CD4-positive, CD25-positive, alpha-beta regulatory T cell (primary cell): Measurements from ENCODE around the gene TNFSF8. TPM values are rescaled to one million over a fixed set of nuclear protein-coding genes. Genes with fewer than 3 reads are reported as not detected.
A peak's percentile ranks its signal among the peaks of the same experiment; 100 is the strongest.

Experiments
- ATAC-seq, 2 donors: fragments of 150-1000 bp; cut with Tn5 transposase; one replicate each; pipeline ENCODE4 v1.10.0; 2021; ENCODE audit warnings: low read depth in 2 of 2, moderate number of reproducible peaks in 2 of 2, moderate library complexity in 1 of 2
- DNase-seq, 3 donors: peaks; one replicate each; pipeline versions ENCODE4 v3.0.0 to v3.0.0-alpha.2; 2012 to 2022; ENCODE audit warnings: mixed read lengths in 1 of 3
- H3K27ac ChIP-seq: one replicate; pipeline ENCODE4 v1.7.0; 2013; ENCODE audit warnings: mild to moderate bottlenecking, low read length; ENCODE audit not compliant: insufficient read depth, poor library complexity, severe bottlenecking
- H3K27me3 ChIP-seq: one replicate; pipeline ENCODE4 v1.7.0; 2013; ENCODE audit warnings: low read length; ENCODE audit not compliant: control insufficient read depth, insufficient read depth
- H3K36me3 ChIP-seq: one replicate; pipeline ENCODE4 v1.7.0; 2013; ENCODE audit warnings: mild to moderate bottlenecking, low read length, moderate library complexity; ENCODE audit not compliant: control insufficient read depth, insufficient read depth
- H3K4me1 ChIP-seq: 2 replicates; pipeline ENCODE4 v1.7.0; 2013; ENCODE audit warnings: mild to moderate bottlenecking, low read length; ENCODE audit not compliant: insufficient read depth, control insufficient read depth, poor library complexity, severe bottlenecking
- H3K4me3 ChIP-seq: one replicate; pipeline ENCODE4 v1.7.0; 2013; ENCODE audit warnings: low read depth, mild to moderate bottlenecking, low read length, moderate library complexity
- H3K9me3 ChIP-seq, 2 experiments: 1 replicate in 1 of 2; 2 replicates in 1 of 2; pipeline ENCODE4 v1.7.0; 2013; ENCODE audit warnings: low read length in 2 of 2, mild to moderate bottlenecking in 1 of 2, moderate library complexity in 1 of 2; ENCODE audit not compliant: control insufficient read depth in 2 of 2
- H3K27ac Mint-ChIP-seq, 3 donors: one replicate each; pipeline ENCODE4 v1.8.0; 2020 to 2022; ENCODE audit warnings: mild to moderate bottlenecking in 3 of 3, mixed read lengths in 3 of 3, moderate library complexity in 2 of 3
- H3K27me3 Mint-ChIP-seq: one replicate; pipeline ENCODE4 v1.8.0; 2022; ENCODE audit warnings: mild to moderate bottlenecking, mixed read lengths
- H3K36me3 Mint-ChIP-seq: one replicate; pipeline ENCODE4 v1.8.0; 2020; ENCODE audit warnings: mixed read lengths
- H3K4me1 Mint-ChIP-seq, 4 donors: one replicate each; pipeline ENCODE4 v1.8.0; 2020 to 2022; ENCODE audit warnings: mixed read lengths in 4 of 4, mild to moderate bottlenecking in 1 of 4
- H3K4me3 Mint-ChIP-seq, 4 donors: one replicate each; pipeline ENCODE4 v1.8.0; 2020 to 2022; ENCODE audit warnings: mild to moderate bottlenecking in 4 of 4, mixed read lengths in 4 of 4, moderate library complexity in 3 of 4
- H3K9me3 Mint-ChIP-seq, 7 donors: one replicate each; pipeline ENCODE4 v1.8.0; 2020 to 2022; ENCODE audit warnings: mixed read lengths in 7 of 7, mild to moderate bottlenecking in 3 of 7, moderate library complexity in 2 of 7
- polyA plus RNA-seq, 4 donors: library from polyadenylated mRNA; unstranded; fragments of 300-500 nt; fragmentation: Illumina TruSeq; gene quantifications; one replicate each; pipeline ENCODE4 v1.2.3, GENCODE V29; 2021
- total RNA-seq: library from RNA; stranded (reverse); gene quantifications from one replicate; pipeline ENCODE4 v1.2.3, GENCODE V29; 2022

TNFSF8 gene
- total and polyA plus RNA-seq, 5 donors from 2014 or later, result 31.4 to 78.1 (median 47.3) TPM

GRCh38 chr9:114895521-114895991 is 34.8 kb downstream of the TNFSF8 start:
- H3K9me3 ChIP-seq, result no peaks in the 10 kb centered on the region
- peak overlapping the region in 2 of 4 donors; percentile 7 to 14 for H3K4me3 Mint-ChIP-seq
- no peak for ATAC-seq
- peak overlapping the region in 2 of 3 donors; percentile 59 to 71 for H3K27ac Mint-ChIP-seq
- H3K9me3 Mint-ChIP-seq, result peaks cover 0 to 5% (median 0%) of the 10 kb centered on the region in 7 donors
- H3K4me1 ChIP-seq, result peaks cover 60% of the 10 kb centered on the region
- peaks cover 27 to 41% (median 30%) of the 10 kb centered on the region in 4 donors for H3K4me1 Mint-ChIP-seq
- no peak for DNase-seq
- H3K36me3 ChIP-seq, result no peaks in the 10 kb centered on the region
- peaks cover 19% of the 10 kb centered on the region for H3K36me3 Mint-ChIP-seq
- no peaks in the 10 kb centered on the region for H3K27me3 Mint-ChIP-seq
- H3K27me3 ChIP-seq, result no peaks in the 10 kb centered on the region
- H3K4me3 ChIP-seq, result no peak overlapping the region
- no peak overlapping the region for H3K27ac ChIP-seq

DNA sequence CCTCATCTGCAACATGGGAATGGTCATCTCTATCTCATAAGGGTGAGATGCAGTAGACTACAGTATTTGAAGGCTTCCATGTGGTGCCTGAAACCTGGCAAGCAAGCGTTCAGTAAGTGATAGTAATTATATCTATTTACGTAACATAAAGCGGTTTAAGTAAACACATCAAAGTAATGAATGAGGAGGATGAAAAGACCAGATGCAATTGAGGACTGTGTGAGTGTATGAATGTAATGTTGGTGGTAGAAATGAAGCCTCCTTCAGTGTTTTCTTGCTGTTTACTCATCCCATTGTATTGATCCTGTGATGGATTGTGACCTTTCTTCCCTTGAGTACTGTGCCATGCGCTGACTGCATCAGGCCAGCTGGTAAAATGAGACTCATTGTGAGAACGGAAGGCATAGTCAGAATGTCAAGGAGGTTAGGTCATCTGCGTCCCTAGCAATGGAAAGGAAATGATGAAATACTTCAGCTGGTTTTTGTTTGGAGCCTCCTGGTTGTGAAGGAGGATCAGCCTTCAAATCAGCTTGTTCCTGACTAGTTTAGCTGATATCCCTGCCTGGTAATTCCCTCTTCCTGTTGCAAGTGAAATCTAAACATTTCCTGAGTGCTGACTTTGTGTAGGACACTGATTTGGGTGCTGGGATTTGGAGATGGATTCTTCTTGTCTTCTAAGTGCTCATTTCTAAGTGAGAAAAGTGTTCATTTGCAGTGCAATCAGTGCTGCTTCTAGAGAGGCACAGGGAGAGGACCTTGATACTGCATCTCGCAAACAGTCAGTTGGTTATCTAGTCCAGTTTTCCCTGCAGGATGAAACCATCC is 35.6 kb downstream of the TNFSF8 start:
- Histone ChIP-seq H3K4me1 (peaks cover 57% of the 10 kb centered on the region), H3K9me3 (no peaks in the 10 kb centered on the region), H3K27me3 (no peaks in the 10 kb centered on the region), H3K36me3 (no peaks in the 10 kb centered on the region), H3K4me3 (peak overlapping the region; percentile 37), H3K27ac (no peak overlapping the region)
- peak in 1 of 3 donors; percentile 65 for DNase-seq
- ATAC-seq, result no peak
- Mint-ChIP-seq H3K27me3 (no peaks in the 10 kb centered on the region), H3K4me3 (peak overlapping the region in 2 of 4 donors; percentile 50 to 51), H3K36me3 (peaks cover 15% of the 10 kb centered on the region), H3K27ac (peak overlapping the region; percentile 71 to 88 (median 82)), H3K9me3 (peaks cover 0 to 5% (median 0%) of the 10 kb centered on the region in 7 donors), H3K4me1 (peaks cover 28 to 46% (median 34%) of the 10 kb centered on the region in 4 donors)

GRCh38 chr9:114894206-114894605 is 36.2 kb downstream of the TNFSF8 start:
- Histone ChIP-seq H3K27ac (no peak overlapping the region), H3K36me3 (no peaks in the 10 kb centered on the region), H3K9me3 (no peaks in the 10 kb centered on the region), H3K4me1 (peaks cover 57% of the 10 kb centered on the region), H3K27me3 (no peaks in the 10 kb centered on the region), H3K4me3 (peak overlapping the region; percentile 37)
- Mint-ChIP-seq H3K4me3 (peak overlapping the region in 1 of 4 donors; percentile 50), H3K9me3 (peaks cover 0 to 5% (median 0%) of the 10 kb centered on the region in 7 donors), H3K27ac (peak overlapping the region; percentile 68 to 82 (median 71)), H3K27me3 (no peaks in the 10 kb centered on the region), H3K36me3 (peaks cover 15% of the 10 kb centered on the region), H3K4me1 (peaks cover 28 to 52% (median 38%) of the 10 kb centered on the region in 4 donors)
- no peak for ATAC-seq
- DNase-seq, result no peak

DNA sequence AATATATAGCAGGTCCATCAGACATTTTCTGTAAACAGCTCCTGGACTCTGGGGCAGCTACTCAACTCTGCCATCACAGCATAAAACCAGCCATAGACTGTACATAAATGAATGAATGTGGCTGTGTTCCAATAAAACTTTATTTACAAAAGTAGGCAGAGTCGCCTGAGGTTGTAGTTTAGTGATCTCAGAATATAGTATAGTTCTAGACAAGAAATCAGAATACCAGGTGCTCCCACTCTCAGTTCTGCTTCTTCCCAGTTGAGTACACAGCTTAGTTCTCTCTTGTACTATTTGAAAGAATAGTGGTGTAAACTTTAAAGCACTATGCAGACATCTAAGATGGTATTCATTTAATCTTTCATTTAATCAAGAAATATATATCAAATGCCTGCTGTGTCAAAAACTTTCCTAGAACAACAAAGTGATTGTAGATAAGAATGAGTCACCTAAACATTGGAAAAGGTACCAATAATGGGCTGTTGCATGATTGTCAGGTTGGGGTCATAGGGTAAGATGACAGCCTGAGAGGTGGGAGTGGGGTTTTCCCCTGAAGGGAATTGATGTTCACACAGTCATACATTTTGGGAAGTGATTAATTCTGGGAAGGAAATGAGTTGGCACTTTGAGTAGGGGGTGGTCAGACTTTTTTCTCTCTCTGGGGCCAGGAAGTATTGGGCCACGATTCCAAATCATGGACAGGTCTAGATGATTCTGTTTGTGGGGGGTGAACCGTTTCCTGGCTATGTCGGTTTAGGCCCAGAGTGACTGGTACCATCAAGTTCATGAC is 37.0 kb downstream of the TNFSF8 start:
- Mint-ChIP-seq H3K36me3 (peaks cover 15% of the 10 kb centered on the region), H3K27ac (peak overlapping the region in 2 of 3 donors; percentile 64 to 68), H3K4me3 (peak overlapping the region in 2 of 4 donors; percentile 15 to 22), H3K4me1 (peaks cover 28 to 60% (median 41%) of the 10 kb centered on the region in 4 donors), H3K9me3 (peaks cover 0 to 5% (median 0%) of the 10 kb centered on the region in 7 donors), H3K27me3 (no peaks in the 10 kb centered on the region)
- H3K4me3 ChIP-seq, result no peak overlapping the region
- H3K36me3 ChIP-seq, result no peaks in the 10 kb centered on the region
- no peak overlapping the region for H3K27ac ChIP-seq
- ATAC-seq, result no peak
- no peaks in the 10 kb centered on the region for H3K9me3 ChIP-seq
- no peak for DNase-seq
- peaks cover 57% of the 10 kb centered on the region for H3K4me1 ChIP-seq
- H3K27me3 ChIP-seq, result no peaks in the 10 kb centered on the region

- no peak overlapping the region for H3K4me3 ChIP-seq
- Mint-ChIP-seq H3K36me3 (peaks cover 10% of the 10 kb centered on the region), H3K27me3 (no peaks in the 10 kb centered on the region), H3K27ac (peak overlapping the region in 2 of 3 donors; percentile 32 to 86), H3K9me3 (peaks cover 0 to 12% (median 5%) of the 10 kb centered on the region in 7 donors), H3K4me3 (peak overlapping the region in 1 of 4 donors; percentile 19), H3K4me1 (peaks cover 14 to 56% (median 44%) of the 10 kb centered on the region in 4 donors)
- no peaks in the 10 kb centered on the region for H3K27me3 ChIP-seq
- H3K9me3 ChIP-seq, result peaks cover 3% of the 10 kb centered on the region in 2 experiments
- H3K27ac ChIP-seq, result no peak overlapping the region
- peaks cover 46% of the 10 kb centered on the region for H3K4me1 ChIP-seq
- no peak for DNase-seq
- H3K36me3 ChIP-seq, result no peaks in the 10 kb centered on the region
- ATAC-seq, result peak in 1 of 2 donors; percentile 28
These were observed 40.6 kb downstream of the TNFSF8 start for GRCh38 chr9:114889802-114890224.

GRCh38 chr9:114888607-114889006 is 41.8 kb downstream of the TNFSF8 start:
- peaks cover 4 to 50% (median 33%) of the 10 kb centered on the region in 4 donors for H3K4me1 Mint-ChIP-seq
- peaks cover 13% of the 10 kb centered on the region for H3K36me3 Mint-ChIP-seq

DNA sequence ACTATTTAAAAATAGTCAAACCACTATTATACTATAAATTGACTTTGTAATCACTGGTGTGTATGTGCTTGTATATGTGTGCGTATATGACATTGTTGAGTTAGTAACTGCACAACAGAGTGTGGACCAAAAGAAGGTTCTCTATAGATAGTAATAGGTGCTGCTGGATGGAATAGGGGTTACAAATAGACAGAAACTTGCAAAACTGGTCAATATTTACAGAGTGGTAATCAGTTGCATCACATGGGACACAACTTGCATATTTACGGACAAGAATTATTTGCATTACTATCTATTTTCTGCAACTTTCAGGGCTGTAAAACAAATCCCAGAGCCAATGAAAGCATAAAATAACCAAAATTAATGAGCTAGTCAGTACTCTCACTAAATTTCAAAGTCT is 42.4 kb downstream of the TNFSF8 start:
- peaks cover 2 to 16% (median 7%) of the 10 kb centered on the region in 7 donors for H3K9me3 Mint-ChIP-seq
- no peak for ATAC-seq
- H3K27ac ChIP-seq, result no peak overlapping the region
- H3K36me3 Mint-ChIP-seq, result peaks cover 10% of the 10 kb centered on the region
- H3K27me3 Mint-ChIP-seq, result no peaks in the 10 kb centered on the region
- H3K4me3 Mint-ChIP-seq, result peak overlapping the region in 1 of 4 donors; percentile 24
- DNase-seq, result no peak
- no peak overlapping the region for H3K27ac Mint-ChIP-seq
- no peaks in the 10 kb centered on the region for H3K36me3 ChIP-seq
- H3K4me1 ChIP-seq, result peaks cover 35% of the 10 kb centered on the region
- no peaks in the 10 kb centered on the region for H3K27me3 ChIP-seq
- peaks cover 4 to 44% (median 30%) of the 10 kb centered on the region in 4 donors for H3K4me1 Mint-ChIP-seq
- H3K4me3 ChIP-seq, result no peak overlapping the region
- H3K9me3 ChIP-seq, result peaks cover 4 to 11% of the 10 kb centered on the region in 2 experiments

More at GRCh38 chr9:114888607-114889006, 41.8 kb downstream of the TNFSF8 start:
- Histone ChIP-seq H3K27me3 (no peaks in the 10 kb centered on the region), H3K27ac (no peak overlapping the region), H3K4me1 (peaks cover 35% of the 10 kb centered on the region), H3K4me3 (no peak overlapping the region), H3K36me3 (no peaks in the 10 kb centered on the region), H3K9me3 (peaks cover 4 to 7% of the 10 kb centered on the region in 2 experiments)
- peaks cover 2 to 18% (median 8%) of the 10 kb centered on the region in 7 donors for H3K9me3 Mint-ChIP-seq
- peak overlapping the region in 1 of 4 donors; percentile 26 for H3K4me3 Mint-ChIP-seq
- peak overlapping the region in 2 of 3 donors; percentile 42 to 65 for H3K27ac Mint-ChIP-seq
- DNase-seq, result no peak
- H3K27me3 Mint-ChIP-seq, result no peaks in the 10 kb centered on the region
- ATAC-seq, result no peak
